Stimulated activated CD8-positive, alpha-beta memory T cell treated with anti-CD3 and anti-CD28 coated beads, Interleukin-15, amount 100 ng/mL, for 1 hour (primary cell): ENCODE measurements around the gene RPSA.
"Not testable (repeated sequence)": the region's sequence is repeated elsewhere in the genome, so short reads cannot be mapped to it uniquely, and the experiment has no call there.

Experiments
- DNase-seq: peaks from one replicate; pipeline ENCODE4 v3.0.0-alpha.2; 2020; ENCODE audit warnings: low read depth

The RPSA gene

GRCh38 chr3:39388741-39389248 lies 17.7 kb upstream of the RPSA start:
- DNase-seq: no peak

DNA sequence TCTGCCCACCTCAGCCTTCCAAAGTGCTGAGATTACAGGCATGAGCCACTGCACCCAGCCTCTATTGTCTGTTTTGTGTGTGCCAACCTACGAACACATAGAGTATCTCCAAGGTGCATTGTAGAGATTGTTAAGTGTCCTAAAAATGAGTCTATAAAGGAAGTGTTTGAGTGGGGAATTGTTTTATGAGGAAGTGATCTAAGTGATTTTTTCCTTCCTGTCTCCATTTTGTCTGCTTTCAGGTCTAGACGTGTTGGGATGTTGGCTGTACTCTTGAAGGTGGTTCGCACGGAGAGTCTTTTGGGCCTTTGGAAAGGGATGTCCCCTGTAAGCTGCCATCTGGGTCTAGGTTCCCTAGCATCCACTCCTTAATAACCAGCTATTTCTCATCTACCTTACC lies 16.3 kb upstream of the RPSA start:
- no peak for DNase-seq

DNA sequence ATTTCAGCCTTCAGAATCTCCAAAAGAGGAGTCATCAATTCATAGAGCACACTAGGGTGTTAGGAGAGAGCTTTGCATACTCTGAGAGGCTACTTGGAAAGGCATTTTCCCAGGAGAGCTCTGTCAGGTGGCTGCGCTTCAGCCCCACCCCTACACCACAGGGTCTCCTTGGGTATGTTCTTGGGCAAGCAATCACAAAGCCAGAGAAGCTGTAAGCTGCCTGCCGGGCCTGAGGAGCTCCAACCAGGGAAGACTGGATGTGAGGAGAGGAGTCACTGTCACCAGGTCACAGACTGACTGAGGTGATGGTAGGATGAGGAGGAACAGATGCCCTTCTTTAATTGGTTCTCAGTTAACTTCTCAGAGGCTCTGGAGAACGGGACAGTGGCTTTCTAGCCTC lies 9.8 kb upstream of the RPSA start:
- no peak for DNase-seq

GRCh38 chr3:39398700-39399099 lies 7.8 kb upstream of the RPSA start:
- no peak for DNase-seq

DNA sequence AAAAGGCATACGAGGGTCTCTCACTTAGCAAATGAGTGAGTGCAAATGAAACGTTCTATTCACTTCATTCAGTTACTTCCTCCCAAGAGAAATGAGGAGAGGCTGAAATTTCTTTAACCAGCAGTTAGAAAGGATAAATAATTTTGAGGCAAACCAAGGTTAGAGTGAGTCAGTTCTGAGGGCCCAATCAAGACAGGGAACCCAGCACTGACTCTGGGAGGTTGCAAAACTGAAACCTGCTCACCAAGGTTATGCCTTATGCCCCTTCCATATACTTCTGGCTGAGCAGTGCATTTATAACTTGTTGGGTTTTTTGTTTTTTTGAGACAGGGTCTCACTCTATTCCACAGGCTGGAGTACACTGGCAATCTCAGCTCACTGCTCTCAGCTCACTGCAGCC lies 4.5 kb upstream of the RPSA start:
- DNase-seq: no peak

DNA sequence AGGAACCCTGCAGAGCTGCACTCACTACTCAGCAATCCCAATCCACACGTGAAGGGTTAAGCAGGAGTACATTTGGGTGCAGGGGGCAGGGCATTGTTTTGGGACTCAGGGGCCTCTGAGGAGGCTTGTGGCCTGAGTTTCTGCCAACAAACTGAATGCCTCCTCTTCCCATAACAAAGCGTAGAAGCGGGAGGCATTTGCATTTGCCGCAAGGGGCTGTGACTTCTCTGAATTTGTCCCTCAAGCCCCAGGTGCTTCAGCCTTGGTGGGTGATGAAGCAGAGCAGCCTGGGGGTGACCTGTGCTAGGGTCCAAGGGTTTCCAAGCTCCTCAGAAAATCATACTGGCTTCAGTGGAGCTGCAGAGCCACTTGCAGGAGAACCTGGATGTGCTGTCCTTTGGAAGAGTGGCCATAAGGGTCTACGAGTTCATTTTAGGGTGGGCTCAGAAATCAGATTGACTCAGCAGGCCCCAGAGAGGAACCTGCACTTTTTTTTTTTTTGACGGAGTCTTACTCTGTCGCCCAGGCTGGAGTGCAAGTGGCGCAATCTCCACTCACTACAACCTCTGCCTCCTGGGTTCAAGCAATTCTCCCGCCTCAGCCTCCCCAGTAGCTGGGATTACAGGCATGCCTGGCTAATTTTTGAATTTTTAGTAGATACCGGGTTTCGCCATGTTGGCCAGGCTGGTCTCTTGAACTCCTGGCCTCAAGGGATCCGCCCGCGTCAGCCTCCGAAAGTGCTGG lies 1.4 kb upstream of the RPSA start:
- DNase-seq: no peak

GRCh38 chr3:39405687-39406367 lies 693 bp upstream of the RPSA start:
- DNase-seq: no peak

- DNase-seq: no peak
Measured at GRCh38 chr3:39407259-39407629, 724 bp downstream of the RPSA start.

GRCh38 chr3:39407773-39408492 lies 1.4 kb downstream of the RPSA start:
- DNase-seq: no peak

DNA sequence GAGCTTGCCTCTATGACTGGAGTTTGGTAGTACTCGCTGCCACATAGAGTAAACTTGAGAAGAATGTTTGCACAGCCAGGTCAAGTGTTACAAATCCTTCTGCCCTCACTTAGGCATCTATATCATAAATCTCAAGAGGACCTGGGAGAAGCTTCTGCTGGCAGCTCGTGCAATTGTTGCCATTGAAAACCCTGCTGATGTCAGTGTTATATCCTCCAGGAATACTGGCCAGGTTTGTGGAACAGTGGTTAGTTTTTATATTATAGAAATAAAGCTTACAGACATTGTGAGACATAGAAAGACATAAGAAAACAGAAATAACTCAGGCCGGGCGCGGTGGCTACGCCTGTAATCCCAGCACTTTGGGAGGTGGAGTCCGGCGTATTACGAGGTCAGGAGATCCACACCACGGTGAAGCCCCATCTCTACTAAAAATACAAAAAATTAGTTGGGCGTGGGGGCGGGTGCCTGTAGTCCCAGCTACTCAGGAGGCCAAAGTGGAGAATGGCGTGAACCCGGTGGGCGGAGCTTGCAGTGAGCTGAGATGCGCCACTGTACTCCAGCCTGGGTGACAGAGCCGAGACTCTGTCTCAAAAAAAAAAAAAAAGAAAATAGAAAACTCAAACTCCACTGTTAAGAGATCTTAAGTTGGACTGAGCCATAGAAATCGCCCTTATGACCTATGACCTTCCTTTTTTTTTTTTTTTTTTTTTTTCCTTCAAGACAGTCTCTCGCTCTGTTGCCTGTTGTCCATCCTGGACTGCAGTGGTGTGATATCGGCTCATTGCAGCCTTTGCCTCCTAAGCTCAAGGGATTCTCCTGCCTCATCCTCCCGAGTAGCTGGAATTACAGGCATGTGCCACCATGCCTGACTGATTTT lies 2.2 kb downstream of the RPSA start:
- no peak for DNase-seq

DNA sequence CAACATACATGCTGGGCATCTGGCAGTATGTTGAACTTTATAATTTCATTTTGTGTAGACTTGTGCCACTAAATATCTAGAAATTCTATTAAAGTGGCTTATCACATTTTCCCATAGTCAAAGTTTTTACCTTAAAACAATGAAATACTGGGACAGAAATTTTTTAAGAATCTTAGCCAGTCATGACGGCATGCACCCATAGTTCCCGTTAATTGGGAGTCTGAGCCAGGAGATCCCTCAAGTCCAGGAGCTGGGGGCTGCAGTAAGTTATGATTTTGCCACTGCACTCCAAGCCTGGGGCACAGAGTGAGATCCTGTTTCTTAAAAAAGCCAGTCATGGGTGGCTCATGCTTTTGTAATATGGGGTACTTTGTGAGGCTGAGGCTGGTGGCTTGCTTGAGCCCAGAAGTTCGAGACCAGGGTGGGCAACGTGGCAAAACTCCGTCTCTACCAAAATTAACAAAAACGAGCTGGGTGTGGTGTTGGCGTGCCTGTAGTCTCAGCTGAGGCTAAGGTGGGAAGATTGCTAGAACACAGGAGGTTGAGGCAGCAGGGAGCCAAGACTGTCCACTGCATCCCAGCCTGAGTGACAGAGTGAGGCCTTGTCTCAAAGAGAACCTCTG lies 3.1 kb downstream of the RPSA start:
- no peak for DNase-seq

- no peak for DNase-seq
Measured at GRCh38 chr3:39410893-39411292, 4.4 kb downstream of the RPSA start.

DNA sequence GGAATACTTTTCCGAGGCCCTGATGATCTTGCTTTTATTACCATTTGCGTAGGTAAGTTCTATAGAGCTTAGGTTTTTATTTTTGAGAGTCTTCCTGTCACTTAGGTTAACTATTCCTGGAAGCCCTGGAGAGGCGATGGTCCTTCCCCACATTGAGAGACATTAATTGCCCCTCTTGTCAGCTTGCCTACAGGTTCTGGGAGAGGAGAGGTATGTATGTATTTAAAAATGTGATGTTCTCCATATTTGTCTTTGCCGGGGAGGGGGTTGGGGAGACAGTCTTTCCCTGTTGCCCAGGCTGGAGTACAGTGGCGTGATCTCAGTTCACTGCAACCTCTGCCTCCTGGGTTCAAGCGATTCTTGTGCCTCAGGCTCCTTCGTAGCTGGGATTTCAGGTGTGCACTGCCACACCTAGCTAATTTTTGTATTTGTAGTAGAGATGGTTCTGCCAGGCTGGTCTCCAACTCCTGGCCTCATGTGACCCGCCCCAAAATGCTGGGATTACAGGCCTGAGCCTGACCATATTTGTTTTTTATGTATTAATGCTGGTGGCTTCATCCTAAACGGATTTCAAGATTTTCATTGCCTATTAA lies 6.2 kb downstream of the RPSA start:
- DNase-seq: no peak

DNA sequence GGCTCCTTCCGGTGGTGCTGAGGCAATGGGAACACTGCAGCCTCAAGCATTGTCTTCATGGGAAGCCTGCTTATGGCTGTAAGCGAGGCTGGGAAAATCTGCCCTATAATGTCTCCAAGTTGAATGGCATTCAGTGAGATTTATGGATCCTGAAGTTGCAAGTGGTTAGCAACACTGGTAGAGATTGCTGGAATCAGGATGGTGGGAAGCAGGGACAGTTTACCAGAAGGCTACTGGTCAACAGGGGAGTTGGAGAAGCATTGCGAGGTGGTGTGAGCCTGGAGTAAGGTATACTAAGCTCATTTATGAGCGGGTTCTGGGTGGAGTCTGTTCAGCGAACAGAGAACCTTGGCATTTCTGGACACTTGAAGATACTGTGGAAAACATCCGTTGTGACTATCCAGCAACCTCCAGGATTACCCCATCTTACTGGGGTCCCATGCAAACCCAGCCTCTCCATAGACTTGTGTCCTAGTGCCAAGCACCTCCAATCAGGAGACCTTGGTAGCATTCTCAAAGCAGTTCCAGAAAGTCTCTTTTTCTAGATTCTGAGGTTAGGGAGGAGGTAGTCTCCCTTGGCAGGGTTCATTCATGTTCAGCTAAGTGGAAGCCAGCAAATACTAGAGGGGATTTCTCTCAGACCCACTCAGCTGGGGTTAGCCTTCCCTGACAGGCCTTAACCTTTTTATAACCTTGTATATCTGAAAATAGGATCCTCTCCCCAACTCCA lies 7.3 kb downstream of the RPSA start:
- DNase-seq: no peak

DNA sequence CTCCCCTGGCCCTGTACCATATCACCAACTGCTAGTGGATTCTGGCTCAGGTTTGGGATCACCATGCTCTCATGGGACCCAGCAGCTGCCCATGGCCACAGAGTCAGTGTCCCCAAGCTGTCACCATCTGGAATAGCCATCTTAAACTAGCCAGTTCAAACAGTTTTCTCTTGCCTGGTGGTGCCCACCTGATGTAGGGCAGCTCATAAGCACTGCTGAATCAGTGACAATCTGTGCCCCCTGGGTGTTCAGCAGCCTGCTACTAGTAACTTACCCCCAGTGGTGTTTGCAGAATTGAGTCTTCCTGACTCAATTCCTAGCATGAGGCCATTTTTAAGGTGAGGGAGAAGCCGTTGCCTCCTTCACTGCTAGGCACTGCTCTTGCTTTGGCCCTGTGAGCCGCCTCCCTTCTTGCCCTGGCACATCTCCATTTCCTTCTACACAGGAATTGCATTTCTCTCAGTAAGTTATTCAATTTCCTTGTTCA lies 7.9 kb downstream of the RPSA start:
- DNase-seq: no peak

GRCh38 chr3:39415302-39415701 lies 8.8 kb downstream of the RPSA start:
- not testable (repeated sequence) for DNase-seq

DNA sequence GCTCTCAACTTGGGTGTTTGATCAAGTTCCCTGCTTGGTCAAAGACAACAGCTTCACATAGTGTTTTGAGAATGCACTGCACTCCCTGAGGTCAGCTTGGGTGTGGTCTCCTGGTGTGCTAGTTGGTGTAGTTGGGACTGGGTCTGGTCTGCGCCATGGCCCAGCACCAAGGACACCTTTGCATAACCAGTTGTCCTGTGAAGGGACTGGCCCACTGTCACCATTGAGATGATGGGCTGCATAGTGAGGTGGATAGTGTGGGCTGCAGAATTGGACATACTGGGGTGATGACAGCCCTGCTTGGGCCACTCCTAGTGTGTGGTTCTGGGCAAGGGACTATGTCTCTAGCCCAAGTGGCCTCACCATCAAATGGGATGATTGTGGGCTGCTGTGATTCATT lies 9.5 kb downstream of the RPSA start:
- DNase-seq: no peak

DNA sequence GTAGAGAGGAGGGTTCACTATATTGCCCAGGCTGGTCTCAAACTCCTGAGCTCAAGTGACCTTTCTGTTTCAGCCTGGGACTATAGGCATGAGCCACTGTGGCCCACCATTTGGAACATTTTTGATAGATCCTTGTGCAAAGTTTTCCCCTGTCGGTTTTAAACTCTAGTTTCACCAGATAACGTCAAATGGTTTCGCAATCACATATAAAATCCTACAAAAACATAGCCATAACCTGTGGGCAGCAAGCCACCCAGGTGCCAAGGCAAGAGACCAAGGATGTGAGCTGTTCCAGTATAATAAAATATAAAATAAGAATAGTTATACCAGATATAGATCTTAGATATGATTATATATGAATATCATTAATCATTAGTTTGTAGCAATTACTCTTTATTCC lies 10.5 kb downstream of the RPSA start:
- not testable (repeated sequence) for DNase-seq

- not testable (repeated sequence) for DNase-seq
Measured at GRCh38 chr3:39418556-39419225, 12.2 kb downstream of the RPSA start.
